GM21825 (cell line): ENCODE results near the gene RUBCN.

ENCODE experiments used
- ATAC-seq: cut with Tn5 transposase; IDR thresholded peaks from one replicate; pipeline ENCODE4 v1.9.1; 2021; ENCODE audit warnings: mild to moderate bottlenecking, moderate library complexity; ENCODE audit not compliant: unreplicated experiment

RUBCN gene

DNA sequence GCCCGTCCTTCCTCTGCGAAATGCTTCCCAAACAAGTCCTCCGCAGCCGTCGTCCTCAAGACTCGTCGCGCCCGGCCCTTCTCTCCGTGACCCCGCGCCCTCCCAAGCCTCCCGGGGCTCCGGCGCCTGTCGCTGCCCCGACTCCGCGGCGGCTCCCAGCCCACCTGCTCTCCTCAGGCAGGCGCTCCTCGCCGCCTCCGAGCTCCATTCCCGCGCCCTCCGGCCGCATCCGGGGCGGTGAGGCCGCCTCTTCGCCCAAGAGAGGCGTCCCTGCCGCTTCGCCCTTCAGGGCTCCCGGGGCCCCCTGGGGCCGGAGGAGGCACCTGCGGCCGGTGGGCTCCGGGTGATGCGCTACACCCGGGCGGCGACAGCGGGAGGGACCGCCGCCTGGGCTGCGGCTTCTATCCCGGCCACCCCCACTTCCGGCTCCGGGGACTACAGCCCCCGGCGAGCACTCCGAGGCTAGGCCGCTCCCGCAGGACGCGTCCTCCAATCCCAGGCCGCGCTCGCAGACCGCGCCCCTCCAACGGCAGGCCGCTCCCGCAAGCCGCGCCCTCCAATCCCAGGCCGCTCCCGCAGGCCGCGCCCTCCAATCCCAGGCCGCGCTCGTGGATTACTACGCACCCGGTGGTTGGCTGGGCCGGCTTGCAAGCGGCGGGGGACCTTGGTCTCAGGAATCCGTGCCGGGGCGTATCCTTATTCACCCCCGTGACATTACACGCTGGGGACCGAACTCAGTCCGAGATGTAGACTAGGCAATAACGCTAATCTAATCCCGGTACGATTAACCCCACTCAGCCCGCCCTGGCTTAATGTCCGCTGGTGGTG lies at the start of gene RUBCN:
Gene RUBCN (minus strand): TSS at position 414 of the 828 bp plus-strand sequence. CDS start 185 bp downstream, at position 229.
- peak; percentile 75 for ATAC-seq

DNA sequence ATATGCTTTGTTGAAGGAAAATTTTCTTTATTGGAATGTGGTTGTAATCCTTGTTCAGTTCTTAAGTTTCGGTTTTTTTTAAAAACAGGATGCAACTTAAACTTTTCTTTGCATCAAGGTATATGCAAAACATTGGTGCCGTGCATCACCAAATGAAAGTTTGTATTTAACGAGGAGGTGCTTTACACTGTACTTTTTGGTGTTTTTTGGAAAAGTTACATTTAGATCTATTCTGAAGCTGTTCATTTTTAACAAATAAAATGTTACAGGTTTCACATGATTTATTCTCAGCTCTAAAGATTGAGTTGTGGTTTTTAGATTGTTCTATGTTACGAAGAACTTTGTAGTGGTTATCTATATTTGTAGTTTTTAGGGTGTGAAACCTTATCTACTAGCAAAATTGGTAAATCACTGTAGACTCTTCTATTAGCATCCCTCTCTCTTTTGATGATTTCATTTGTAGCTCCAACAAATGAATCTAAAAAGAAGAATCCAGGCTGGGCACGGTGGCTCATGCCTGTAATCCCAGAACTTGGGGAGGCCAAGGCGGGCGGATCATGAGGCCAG lies 47.4 kb upstream of the RUBCN start:
- ATAC-seq = no peak

DNA sequence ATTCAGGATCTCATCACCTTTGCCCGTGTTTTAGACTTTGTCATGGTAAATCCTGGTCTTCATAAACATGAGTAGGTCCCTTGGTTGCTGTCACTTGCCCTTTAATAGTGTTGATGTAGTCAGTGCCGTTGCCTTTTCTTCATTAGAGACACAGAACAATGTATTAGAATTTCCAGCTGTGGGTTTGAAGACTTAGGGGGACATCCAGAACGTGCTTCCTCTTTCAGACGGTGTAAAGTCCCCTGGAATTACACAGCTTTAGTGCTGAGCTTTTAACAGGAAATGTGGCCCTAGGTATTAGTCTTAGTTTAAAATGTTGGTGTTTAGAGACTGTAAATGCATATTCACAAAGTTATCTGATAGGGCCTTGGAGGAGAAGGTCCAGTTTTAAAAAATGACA lies 45.5 kb upstream of the RUBCN start:
- ATAC-seq = peak; percentile 51

DNA sequence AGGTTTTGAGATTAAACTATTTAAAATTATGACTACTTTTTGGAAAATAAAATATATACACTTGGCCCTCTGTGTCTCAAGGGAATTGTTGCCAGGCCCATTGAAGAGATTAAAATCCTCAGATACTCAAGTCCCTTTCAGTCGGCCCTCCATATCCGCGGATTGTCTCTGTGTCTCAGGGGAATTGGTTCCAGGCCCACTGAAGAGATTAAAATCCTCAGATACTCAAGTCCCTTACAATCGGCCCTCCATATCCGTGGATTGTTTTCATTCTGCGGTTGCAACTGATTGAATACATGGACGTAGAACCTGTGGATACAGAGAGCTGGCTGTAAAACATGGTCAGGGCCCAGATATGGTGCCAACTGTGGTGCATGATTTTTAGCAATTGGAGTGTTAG lies 38.6 kb upstream of the RUBCN start:
- no peak for ATAC-seq

DNA sequence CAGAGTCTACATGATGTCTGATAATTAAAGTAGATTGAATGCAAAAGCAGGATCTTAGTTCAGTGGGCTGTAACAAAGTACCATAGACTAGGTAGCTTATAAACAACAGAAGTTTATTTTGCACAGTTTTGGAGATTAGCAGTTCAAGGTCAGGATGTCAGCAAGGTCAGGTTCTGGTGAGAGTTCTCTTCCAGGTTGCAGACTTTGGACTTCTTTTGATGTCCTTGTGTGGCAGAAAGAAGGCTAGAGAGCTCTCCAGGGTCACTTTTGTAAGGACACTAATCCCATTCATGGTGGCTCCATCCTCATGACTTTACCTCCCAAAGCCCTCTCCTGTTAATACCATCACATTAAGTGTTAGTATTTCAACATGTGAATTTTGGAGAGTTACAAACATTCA lies 25.1 kb upstream of the RUBCN start:
- no peak for ATAC-seq

DNA sequence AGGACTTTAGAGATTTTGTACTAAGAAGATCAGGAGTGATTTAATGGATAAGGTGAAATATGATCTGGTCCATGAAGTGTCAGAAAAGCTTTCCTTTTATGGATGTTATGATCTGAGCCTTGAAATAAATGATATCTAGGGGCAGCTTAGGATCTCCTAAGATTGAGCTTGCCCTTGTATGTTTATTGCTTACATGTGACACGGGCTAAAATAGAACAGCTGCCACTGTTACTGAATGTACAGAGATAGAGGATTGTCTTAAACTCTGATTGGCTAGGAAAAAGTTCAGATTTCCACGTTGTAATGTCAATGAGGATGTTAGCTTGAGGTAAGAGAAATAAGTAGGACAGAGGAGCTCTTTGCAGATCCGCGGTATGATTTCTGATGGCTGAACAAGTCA lies 21.8 kb upstream of the RUBCN start:
- no peak for ATAC-seq

DNA sequence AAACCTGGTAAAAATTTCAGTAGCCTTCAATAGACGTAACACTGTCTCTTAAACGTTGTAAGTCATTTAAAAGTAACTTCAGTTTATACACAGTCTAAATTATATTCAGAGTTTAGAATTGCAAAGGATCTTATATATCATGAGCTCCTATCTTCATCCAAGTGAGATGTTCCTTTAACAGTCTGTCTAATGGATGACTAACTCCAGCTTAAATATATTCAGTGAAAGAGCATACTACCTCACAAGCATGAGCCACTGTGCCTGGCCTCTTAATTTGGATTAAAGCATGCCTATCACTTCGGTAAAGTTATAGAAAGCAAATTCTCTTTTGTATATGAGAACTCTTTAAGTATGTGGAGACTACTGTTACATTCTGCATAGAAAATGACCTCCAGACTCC lies 20.0 kb upstream of the RUBCN start:
- no peak for ATAC-seq

DNA sequence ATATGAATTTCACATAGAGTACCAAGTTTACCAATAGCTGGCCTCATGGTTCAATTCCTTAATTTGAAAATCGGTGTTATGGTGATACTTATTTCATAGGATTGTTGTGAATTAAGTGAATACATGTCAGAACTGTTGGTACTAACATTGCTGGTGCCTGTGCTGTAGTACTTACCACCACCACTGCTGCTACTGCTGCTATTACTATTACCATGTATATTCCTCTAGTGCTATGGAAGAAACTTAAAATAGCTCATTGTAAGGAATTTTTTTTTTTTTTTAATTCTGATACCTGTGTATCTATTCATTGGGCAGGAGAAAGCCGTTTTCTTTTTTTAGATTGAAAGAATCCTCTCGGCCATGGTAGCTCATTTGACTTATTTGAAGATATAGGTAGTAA lies 16.6 kb upstream of the RUBCN start:
- ATAC-seq = no peak

DNA sequence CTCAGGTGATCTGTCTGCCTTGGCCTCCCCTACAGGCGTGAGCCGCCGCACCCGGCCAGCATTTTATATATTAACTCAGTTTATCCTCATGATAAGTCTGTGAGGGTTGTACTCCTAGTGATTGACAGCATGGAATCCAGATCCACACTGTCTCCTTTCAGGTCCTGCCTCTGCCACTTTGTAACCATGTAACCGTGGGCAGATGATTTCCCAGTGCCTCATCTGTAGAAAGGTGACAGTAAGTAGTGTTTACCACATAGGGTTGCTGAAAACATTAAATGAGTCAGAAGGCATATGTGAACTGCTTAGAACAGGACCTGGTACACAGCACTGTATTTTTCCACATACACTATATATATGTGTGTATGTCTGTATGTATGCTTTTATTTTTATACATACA lies 15.4 kb upstream of the RUBCN start:
- ATAC-seq = no peak

DNA sequence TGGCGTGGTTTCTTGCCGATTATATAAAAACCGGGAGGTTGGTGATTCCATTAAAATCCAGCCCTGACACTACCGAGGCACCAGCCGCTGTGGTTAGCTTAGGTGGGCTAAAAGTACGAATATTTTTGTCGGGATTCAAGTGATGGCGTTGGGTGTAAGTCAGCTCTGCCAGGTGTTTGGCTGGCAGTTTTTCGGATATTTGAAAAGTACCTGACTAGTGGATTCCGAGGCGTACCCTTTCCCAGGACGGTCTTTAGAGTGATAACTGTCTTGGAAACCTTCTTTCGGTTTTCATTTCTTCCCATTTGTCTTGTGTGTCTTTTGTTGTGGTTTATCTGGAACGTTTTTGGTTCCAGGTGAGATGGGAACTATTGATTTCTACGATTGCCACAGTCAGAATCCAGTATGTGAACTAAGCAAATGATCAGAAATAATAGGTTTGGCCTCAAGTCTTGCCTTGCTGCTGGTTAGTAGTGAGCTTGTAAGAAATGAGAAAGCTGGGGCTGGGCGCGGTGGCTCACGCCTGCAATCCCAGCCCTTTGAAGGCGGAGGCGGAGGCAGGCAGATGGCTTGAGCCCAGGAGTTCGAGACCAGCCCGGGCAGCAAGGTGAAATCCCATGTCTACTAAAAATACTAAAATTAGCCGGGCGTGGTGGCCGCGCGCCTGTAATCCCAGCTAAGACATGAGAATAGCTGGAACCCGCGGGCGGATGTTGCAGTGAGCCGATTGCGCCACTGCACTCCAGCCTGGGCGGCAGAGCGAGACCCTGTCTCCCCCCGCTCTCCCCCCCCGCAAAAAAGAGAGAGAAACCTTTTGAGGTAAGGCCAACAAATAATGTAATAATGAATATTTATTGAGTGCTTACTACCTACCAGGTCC lies 14.4 kb upstream of the RUBCN start:
- no peak for ATAC-seq

DNA sequence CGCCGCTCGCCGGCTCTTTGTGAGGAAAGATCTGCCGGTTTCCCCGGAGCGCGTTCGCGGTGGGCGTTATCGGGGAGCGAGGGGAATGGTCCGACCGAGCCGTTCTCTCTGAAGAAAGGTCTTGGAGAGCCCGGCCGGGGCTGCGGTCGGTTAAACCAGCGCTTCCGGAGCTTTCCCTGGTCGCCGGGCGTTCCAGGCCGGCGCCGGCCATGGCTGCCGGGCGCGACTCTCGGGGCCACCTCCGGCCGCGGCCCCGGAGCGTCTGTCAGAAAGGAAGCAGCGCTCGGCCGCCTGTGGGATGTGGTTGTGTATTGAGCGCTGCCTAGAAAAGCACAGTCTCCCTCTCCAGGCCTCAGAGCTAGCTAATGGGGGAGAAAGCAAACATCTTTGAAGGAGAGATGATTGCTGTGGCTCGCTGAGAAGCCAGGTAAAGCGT lies 13.7 kb upstream of the RUBCN start:
- peak; percentile 39 for ATAC-seq

DNA sequence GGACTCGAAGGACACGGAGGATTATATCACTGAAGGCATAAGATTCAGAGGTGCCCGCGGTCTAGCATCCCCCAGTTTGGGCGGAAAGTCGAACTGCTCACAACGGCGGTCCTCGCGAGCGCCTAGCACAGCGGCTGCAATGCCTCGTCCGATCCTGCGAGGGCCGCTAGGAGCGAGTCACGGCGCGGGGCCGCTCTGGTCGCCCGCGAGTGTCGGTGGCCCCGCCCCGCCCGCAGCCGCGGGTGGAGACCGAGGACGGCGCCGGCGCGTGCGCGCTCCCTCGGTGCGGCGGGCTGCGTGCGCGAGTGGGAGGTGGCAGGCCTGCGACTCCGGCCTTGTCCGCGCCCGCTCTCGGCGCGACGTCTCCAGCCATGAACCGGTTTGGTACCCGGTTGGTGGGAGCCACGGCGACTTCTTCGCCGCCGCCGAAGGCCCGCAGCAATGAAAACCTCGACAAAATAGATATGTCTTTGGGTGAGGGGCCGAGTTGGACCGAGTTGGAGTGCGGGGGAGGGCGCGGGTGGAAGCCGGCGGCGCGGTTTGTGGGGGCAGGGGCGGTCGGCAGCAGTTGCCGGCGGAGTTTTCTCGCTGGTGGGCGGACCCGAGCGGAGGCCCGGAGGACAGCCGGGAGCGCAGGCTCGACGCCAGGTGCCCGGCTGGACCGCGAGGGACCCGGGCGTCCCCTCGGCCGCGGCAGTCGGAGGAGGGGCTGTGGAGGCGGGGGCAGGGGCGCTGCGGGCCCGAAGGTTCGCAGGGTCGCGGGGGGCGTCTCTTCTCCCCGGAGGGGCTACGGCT lies 13.1 kb upstream of the RUBCN start, which contains the start of gene FYTTD1:
Gene FYTTD1 (plus strand): TSS at position 283 of the 795 bp plus-strand sequence. CDS start 89 bp downstream, at position 372.
- peak; percentile 77 for ATAC-seq

DNA sequence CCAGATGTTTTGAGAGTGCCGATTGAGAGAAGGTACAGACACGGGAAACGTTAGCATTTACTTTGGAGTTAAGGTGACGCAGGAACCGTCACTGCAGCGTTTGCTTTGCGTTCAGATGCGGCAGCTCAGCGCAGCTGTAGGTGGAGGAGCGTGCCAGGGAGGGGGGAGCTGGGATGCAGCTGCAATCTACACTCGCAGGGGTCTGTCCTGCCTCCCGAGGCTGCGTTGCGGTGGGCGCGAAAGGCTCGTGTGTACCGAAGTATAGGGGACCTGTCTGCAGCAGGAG lies 12.6 kb upstream of the RUBCN start:
- ATAC-seq = peak; percentile 21

DNA sequence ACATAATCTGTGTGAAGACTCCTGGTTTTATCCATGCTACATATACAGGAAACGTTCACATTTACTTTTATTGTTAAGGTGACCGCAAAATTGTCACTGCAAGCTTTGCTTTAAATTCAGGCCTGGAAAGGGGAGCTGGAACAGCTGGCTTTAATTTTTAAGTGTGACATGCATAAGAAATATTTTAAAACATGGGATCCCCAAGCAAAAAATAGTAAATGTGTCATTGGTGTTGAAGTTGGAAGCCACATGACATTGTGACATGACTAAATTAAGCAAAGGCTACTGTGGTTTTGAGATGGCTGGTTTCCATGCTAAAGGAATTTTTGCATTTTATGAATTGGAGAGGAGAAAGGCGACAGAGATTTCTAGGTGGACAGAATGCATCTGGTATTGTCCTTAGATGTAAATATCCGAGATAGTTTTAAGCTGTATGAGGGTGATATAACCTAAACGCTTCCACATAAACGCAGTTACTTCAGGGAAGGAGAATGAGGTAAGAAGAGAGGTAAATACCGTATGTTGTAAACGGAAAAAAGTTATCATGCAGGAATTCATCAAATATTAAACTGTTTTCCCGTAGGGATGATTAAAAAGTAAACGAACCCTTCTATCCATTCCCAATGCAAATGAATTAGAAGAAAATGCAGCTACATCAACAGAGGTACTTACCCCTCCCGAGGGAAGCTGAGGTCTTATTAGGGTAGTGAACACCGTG lies 12.1 kb upstream of the RUBCN start:
- no peak for ATAC-seq

DNA sequence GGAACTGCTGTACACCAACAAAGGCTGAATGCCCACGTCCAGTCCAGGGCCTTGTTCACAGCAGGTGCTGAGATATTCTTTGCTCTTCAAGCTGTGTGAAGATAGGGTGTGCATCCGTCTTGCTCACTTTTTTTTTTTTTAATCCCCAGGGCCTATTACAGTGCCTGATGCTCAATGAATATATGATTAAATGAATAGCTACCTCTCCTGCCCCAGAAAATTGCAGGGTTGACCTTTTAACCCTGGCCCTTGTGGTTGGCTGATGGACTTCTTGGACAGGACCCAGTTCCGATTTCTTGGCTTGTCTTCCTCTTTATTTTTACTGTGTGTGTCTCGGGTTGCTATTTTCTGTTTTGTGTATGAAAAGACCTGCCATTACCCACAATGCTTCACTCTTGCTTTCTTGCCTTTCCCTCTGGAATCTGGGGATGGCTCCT lies 10.1 kb upstream of the RUBCN start:
- no peak for ATAC-seq

DNA sequence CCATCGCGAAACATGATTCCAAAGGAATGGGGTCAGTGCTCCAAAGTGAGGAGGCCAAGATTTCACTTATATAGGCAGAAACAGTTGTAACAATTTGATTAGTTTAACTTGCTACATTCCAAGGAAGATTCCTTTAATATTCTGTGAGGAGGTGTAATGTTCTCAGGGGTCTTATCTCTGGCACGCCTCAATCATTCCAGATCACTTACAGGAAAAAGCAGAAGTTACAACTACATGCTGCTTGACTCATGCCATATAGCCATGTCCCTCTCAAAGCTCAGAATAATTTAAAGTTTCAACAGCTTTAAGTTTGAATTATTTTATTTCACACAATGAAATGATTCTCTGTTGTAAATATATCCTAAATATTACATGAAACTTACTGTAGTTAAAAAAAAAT lies 9.5 kb upstream of the RUBCN start:
- ATAC-seq = no peak

DNA sequence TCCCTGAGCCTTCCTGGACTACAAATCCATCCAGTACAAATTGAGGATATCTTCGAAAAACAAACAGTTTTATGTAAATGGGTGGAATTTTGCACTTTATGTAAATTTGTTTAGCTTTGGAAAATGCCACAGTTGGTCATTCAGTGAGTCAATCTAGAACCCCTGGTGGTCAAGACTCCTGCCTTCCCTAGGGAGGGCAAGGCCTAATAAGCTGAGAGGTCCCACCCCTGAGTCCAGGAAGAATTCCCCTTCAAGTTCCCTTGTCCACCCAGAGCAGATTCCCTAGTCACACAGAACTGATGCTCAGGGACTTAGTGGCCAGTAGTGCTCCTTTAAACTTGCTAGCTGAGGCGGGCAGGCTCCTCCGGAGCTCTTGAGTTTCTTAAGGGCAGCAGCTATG lies 6.1 kb upstream of the RUBCN start:
- no peak for ATAC-seq

DNA sequence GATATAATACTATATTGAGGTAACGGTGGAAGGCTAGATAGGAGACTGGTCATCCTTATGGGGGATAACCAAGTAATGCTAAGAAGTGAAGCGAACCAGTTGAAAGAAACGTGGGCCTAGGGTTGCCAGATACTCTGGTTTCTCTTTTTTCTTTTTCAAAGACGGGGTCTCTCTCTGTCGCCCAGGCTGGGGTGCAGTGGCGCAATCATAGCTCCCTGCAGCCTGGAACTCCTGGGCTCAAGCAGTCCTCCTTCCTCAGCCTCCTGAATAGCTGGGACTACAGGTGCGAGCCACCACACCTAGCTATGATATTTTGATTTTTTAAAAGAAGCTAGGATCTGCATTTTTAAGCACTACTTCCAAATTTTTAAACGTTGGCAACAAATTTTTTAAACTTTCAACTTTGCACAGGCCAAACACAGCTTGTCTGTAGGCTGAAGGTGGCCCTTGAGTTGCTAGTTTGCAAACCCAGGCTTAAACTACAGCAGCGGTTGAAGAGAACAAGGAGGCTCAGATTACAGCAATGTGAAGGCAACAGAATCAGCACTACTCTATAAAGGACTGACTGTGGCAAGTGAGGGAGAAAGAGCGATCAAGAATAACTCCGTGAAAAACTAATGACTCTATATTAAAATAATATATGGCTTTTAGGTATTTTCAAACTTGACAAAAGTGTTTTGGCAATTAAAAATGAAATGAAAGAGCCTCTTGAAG lies 1.2 kb upstream of the RUBCN start:
- no peak for ATAC-seq

DNA sequence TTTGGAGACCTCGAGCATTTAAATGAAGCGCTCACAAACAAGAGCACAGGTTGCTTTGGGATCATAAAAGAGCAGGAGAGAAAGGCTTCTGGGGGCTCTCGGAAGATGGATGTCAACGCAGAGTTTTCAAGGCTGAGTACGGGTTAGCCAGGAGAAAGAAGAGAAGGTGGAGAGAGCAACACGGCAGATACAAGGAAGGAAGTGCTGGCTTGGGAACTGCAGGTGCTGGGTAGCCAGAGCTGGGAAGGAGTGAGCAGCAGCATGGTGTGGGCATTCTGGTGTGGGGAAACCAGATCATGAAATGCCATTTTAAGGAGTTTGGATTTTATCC lies 580 bp upstream of the RUBCN start:
- ATAC-seq = no peak

DNA sequence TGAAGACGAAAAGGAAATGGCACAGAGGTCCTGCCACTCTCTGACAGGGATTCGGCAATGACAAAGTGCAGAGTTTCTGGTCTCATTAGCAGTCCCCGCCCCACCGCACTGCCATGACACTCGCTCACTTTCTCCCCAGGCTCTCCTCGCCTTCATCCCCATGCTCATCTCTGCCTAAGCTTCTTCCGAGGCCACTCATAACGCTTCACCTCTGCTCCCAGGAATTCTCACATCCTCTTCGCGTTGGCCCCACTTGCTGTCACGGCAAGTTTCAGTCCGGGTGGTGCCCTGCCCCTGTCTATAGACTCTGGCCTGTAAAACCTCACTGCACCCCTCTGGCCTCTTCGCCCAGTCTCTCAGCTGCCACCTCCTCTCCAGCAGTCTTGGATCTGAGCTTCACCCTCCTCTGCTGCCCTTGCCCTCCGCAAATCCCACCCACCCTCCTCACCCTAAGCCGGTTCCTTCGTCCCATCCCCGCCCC lies 654 bp downstream of the RUBCN start:
- ATAC-seq = no peak
